ENCODE data around the gene BROX. TPM values are rescaled to one million over a fixed set of nuclear protein-coding genes. Genes with fewer than 3 reads are reported as not detected.

The BROX gene
- total RNA-seq, 4 donors from 2014 or later, result 45.0 to 66.7 (median 49.8) TPM

GRCh38 chr1:222783051-222783450 lies 70.7 kb downstream of the BROX start:
- TF ChIP-seq CTCF (IDR thresholded peaks at IDR 0.05) (no peak), POLR2A (IDR thresholded peaks at IDR 0.05) (no peak)
- intact Hi-C loops (cut with DNase I), result no loop called here
- Histone ChIP-seq H3K9me3 (no peaks in the 10 kb centered on the region), H3K4me1 (peaks cover 0 to 13% (median 0%) of the 10 kb centered on the region in 3 donors), H3K36me3 (no peaks in the 10 kb centered on the region), H3K4me3 (no peak overlapping the region), H3K27me3 (peaks cover 0 to 6% (median 0%) of the 10 kb centered on the region in 4 donors), H3K27ac (no peak overlapping the region)
- DNase-seq, result no peak

- 53 to 54% methylated on average over 3 of the region's 3 CpGs for WGBS, 2 donors
- intact Hi-C loops (cut with DNase I), result no loop called here
- Histone ChIP-seq H3K27me3 (peaks cover 0 to 6% (median 0%) of the 10 kb centered on the region in 4 donors), H3K36me3 (no peaks in the 10 kb centered on the region), H3K9me3 (no peaks in the 10 kb centered on the region), H3K27ac (no peak overlapping the region), H3K4me1 (peaks cover 0 to 21% (median 0%) of the 10 kb centered on the region in 3 donors), H3K4me3 (no peak overlapping the region)
- DNase-seq, result no peak
- TF ChIP-seq POLR2A (IDR thresholded peaks at IDR 0.05), result no peak
- TF ChIP-seq CTCF (IDR thresholded peaks at IDR 0.05), result no peak
Measured at GRCh38 chr1:222784371-222784770, 72.0 kb downstream of the BROX start.

Other genes starting within 250 kb of the BROX start
- not detected for gene HHIPL2, start 164.5 kb upstream of the BROX start, total RNA-seq
- 1 to 10 TPM; 2.3 to 7.7 (median 5.2) TPM for gene TAF1A, start 122.6 kb upstream of the BROX start, total RNA-seq
- gene MIA3, start 94.5 kb upstream of the BROX start, total RNA-seq, result 10 to 100 TPM; 17.5 to 40.4 (median 24.0) TPM
- gene AIDA, start 73 bp upstream of the BROX start, total RNA-seq, result 10 to 100 TPM; 18.6 to 51.1 (median 31.7) TPM
- gene FAM177B, start 24.6 kb downstream of the BROX start, total RNA-seq, result 1 to 10 TPM in 1 of 4 donors, not detected in 3; 1.3 TPM
- gene DISP1, start 102.5 kb downstream of the BROX start, total RNA-seq, result 1 to 10 TPM; 1.8 to 6.7 (median 3.8) TPM